ENCODE data around the gene CDCP1. TPM values are rescaled to one million over a fixed set of nuclear protein-coding genes. Genes with fewer than 3 reads are reported as not detected.
"Not testable (repeated sequence)": the region's sequence is repeated elsewhere in the genome, so short reads cannot be mapped to it uniquely, and the experiment has no call there.

The CDCP1 gene
- total and polyA plus RNA-seq, 4 donors: 0.44 to 0.99 (median 0.46) TPM

- not testable (repeated sequence) for H3K4me1 ChIP-seq (ENCODE audit: control insufficient read depth, insufficient read depth, low read length); H3K36me3 ChIP-seq (ENCODE audit: control insufficient read depth, insufficient read depth, low read length); DNase-seq (ENCODE audit: low read depth in 4 of 6, low spot score in 6 of 6); H3K4me3 ChIP-seq (ENCODE audit: low read depth, low read length); H3K27ac ChIP-seq (ENCODE audit: low read depth, low read length); H3K9me3 ChIP-seq (ENCODE audit: control insufficient read depth, insufficient read depth, low read length)
- WGBS (ENCODE audit: insufficient coverage): no CpG with 5 or more reads among the region's 4 CpGs
- H3K27me3 ChIP-seq (ENCODE audit: control insufficient read depth, insufficient read depth, low read length): peaks cover 24% of the 10 kb centered on the region
Observed at GRCh38 chr3:45140770-45141155, 5.4 kb downstream of the CDCP1 start.

- Histone ChIP-seq H3K27ac (ENCODE audit: low read depth, low read length) (no peak overlapping the region), H3K27me3 (ENCODE audit: control insufficient read depth, insufficient read depth, low read length) (peaks cover 19% of the 10 kb centered on the region), H3K4me1 (ENCODE audit: control insufficient read depth, insufficient read depth, low read length) (peaks cover 2% of the 10 kb centered on the region), H3K9me3 (ENCODE audit: control insufficient read depth, insufficient read depth, low read length) (no peaks in the 10 kb centered on the region), H3K4me3 (ENCODE audit: low read depth, low read length) (no peak overlapping the region), H3K36me3 (ENCODE audit: control insufficient read depth, insufficient read depth, low read length) (no peaks in the 10 kb centered on the region)
- DNase-seq (ENCODE audit: low read depth in 4 of 6, low spot score in 6 of 6): peak in 1 of 6 donors; percentile 89
- WGBS (ENCODE audit: insufficient coverage): 88% methylated on average over 3 of the region's 8 CpGs
Observed at GRCh38 chr3:45140141-45140769, 5.9 kb downstream of the CDCP1 start.

- DNase-seq (ENCODE audit: low read depth in 4 of 6, low spot score in 6 of 6): peak in 1 of 6 donors; percentile 10
- 88% methylated on average over 6 of the region's 6 CpGs for WGBS (ENCODE audit: insufficient coverage)
- Histone ChIP-seq H3K27ac (ENCODE audit: low read depth, low read length) (no peak overlapping the region), H3K36me3 (ENCODE audit: control insufficient read depth, insufficient read depth, low read length) (no peaks in the 10 kb centered on the region), H3K27me3 (ENCODE audit: control insufficient read depth, insufficient read depth, low read length) (peaks cover 12% of the 10 kb centered on the region), H3K4me1 (ENCODE audit: control insufficient read depth, insufficient read depth, low read length) (no peaks in the 10 kb centered on the region), H3K9me3 (ENCODE audit: control insufficient read depth, insufficient read depth, low read length) (no peaks in the 10 kb centered on the region), H3K4me3 (ENCODE audit: low read depth, low read length) (no peak overlapping the region)
Observed at GRCh38 chr3:45139372-45140140, 6.6 kb downstream of the CDCP1 start.

- Histone ChIP-seq H3K36me3 (ENCODE audit: control insufficient read depth, insufficient read depth, low read length) (no peaks in the 10 kb centered on the region), H3K4me3 (ENCODE audit: low read depth, low read length) (no peak overlapping the region), H3K27me3 (ENCODE audit: control insufficient read depth, insufficient read depth, low read length) (peaks cover 2% of the 10 kb centered on the region), H3K27ac (ENCODE audit: low read depth, low read length) (no peak overlapping the region), H3K9me3 (ENCODE audit: control insufficient read depth, insufficient read depth, low read length) (no peaks in the 10 kb centered on the region), H3K4me1 (ENCODE audit: control insufficient read depth, insufficient read depth, low read length) (no peaks in the 10 kb centered on the region)
- WGBS (ENCODE audit: insufficient coverage): 94% methylated on average over 4 of the region's 5 CpGs
- no peak for DNase-seq (ENCODE audit: low read depth in 4 of 6, low spot score in 6 of 6)
Observed at GRCh38 chr3:45137656-45138181, 8.5 kb downstream of the CDCP1 start.

GRCh38 chr3:45135959-45136358 is 10.2 kb downstream of the CDCP1 start:
- Histone ChIP-seq H3K4me1 (ENCODE audit: control insufficient read depth, insufficient read depth, low read length) (no peaks in the 10 kb centered on the region), H3K27ac (ENCODE audit: low read depth, low read length) (no peak overlapping the region), H3K9me3 (ENCODE audit: control insufficient read depth, insufficient read depth, low read length) (no peaks in the 10 kb centered on the region), H3K4me3 (ENCODE audit: low read depth, low read length) (no peak overlapping the region), H3K27me3 (ENCODE audit: control insufficient read depth, insufficient read depth, low read length) (no peaks in the 10 kb centered on the region), H3K36me3 (ENCODE audit: control insufficient read depth, insufficient read depth, low read length) (no peaks in the 10 kb centered on the region)
- DNase-seq (ENCODE audit: low read depth in 4 of 6, low spot score in 6 of 6): no peak
- 83% methylated on average over 1 of the region's 1 CpG for WGBS (ENCODE audit: insufficient coverage)

GRCh38 chr3:45134758-45135521 is 11.2 kb downstream of the CDCP1 start:
- WGBS (ENCODE audit: insufficient coverage): 87% methylated on average over 3 of the region's 5 CpGs
- H3K9me3 ChIP-seq (ENCODE audit: control insufficient read depth, insufficient read depth, low read length): no peaks in the 10 kb centered on the region
- no peaks in the 10 kb centered on the region for H3K36me3 ChIP-seq (ENCODE audit: control insufficient read depth, insufficient read depth, low read length)
- H3K4me1 ChIP-seq (ENCODE audit: control insufficient read depth, insufficient read depth, low read length): no peaks in the 10 kb centered on the region
- no peak overlapping the region for H3K4me3 ChIP-seq (ENCODE audit: low read depth, low read length)
- no peak for DNase-seq (ENCODE audit: low read depth in 4 of 6, low spot score in 6 of 6)
- H3K27me3 ChIP-seq (ENCODE audit: control insufficient read depth, insufficient read depth, low read length): no peaks in the 10 kb centered on the region
- no peak overlapping the region for H3K27ac ChIP-seq (ENCODE audit: low read depth, low read length)

- Histone ChIP-seq H3K4me1 (ENCODE audit: control insufficient read depth, insufficient read depth, low read length) (no peaks in the 10 kb centered on the region), H3K36me3 (ENCODE audit: control insufficient read depth, insufficient read depth, low read length) (no peaks in the 10 kb centered on the region), H3K27me3 (ENCODE audit: control insufficient read depth, insufficient read depth, low read length) (no peaks in the 10 kb centered on the region), H3K9me3 (ENCODE audit: control insufficient read depth, insufficient read depth, low read length) (no peaks in the 10 kb centered on the region), H3K4me3 (ENCODE audit: low read depth, low read length) (no peak overlapping the region), H3K27ac (ENCODE audit: low read depth, low read length) (no peak overlapping the region)
- WGBS (ENCODE audit: insufficient coverage): 50% methylated on average over 5 of the region's 5 CpGs
- DNase-seq (ENCODE audit: low read depth in 4 of 6, low spot score in 6 of 6): no peak
Observed at GRCh38 chr3:45132568-45133211, 13.5 kb downstream of the CDCP1 start.

DNA sequence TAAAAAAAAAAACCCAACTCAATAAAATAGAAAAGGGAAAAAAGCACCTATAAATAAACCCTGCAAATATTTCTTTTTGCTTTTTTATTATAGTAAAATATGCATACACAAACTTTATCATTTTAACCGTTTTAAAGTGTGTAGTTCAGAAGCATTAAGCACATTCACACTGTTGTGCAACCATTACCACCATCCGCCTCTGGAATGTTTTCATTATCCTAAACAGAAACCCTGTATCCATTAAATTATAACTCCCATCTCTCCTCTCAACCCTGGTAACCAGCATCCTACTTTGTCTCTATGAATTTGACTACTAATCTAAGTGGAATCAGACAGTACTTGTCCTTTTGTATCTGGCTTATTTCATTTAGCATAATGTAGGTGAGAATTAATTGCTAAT is 15.0 kb downstream of the CDCP1 start:
- H3K36me3 ChIP-seq (ENCODE audit: control insufficient read depth, insufficient read depth, low read length): no peaks in the 10 kb centered on the region
- H3K27me3 ChIP-seq (ENCODE audit: control insufficient read depth, insufficient read depth, low read length): no peaks in the 10 kb centered on the region
- H3K4me1 ChIP-seq (ENCODE audit: control insufficient read depth, insufficient read depth, low read length): no peaks in the 10 kb centered on the region
- DNase-seq (ENCODE audit: low read depth in 4 of 6, low spot score in 6 of 6): no peak
- no peak overlapping the region for H3K4me3 ChIP-seq (ENCODE audit: low read depth, low read length)
- no peak overlapping the region for H3K27ac ChIP-seq (ENCODE audit: low read depth, low read length)
- no CpG with 5 or more reads among the region's 2 CpGs for WGBS (ENCODE audit: insufficient coverage)
- H3K9me3 ChIP-seq (ENCODE audit: control insufficient read depth, insufficient read depth, low read length): no peaks in the 10 kb centered on the region

DNA sequence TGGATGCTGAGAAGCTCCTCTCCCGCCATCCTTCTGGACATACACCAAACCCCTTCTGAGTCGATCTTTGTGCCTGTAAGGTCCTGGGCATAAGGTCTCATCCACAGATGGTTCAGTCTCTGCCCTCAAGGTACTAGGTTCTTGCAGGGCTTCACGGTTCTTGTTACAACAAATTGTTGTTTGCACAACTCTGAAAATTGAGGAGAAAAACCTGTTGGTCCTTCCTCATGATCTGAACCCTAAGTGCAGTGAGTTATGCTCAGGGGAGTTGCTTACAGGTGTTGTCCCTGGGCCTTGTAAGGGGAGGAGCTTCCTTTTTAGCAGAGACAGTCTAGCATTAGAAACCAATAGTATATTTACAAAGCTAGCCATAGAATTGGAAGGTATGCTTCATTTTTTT is 15.7 kb downstream of the CDCP1 start:
- Histone ChIP-seq H3K27ac (ENCODE audit: low read depth, low read length) (no peak overlapping the region), H3K27me3 (ENCODE audit: control insufficient read depth, insufficient read depth, low read length) (no peaks in the 10 kb centered on the region), H3K36me3 (ENCODE audit: control insufficient read depth, insufficient read depth, low read length) (no peaks in the 10 kb centered on the region), H3K4me3 (ENCODE audit: low read depth, low read length) (no peak overlapping the region), H3K9me3 (ENCODE audit: control insufficient read depth, insufficient read depth, low read length) (no peaks in the 10 kb centered on the region), H3K4me1 (ENCODE audit: control insufficient read depth, insufficient read depth, low read length) (no peaks in the 10 kb centered on the region)
- DNase-seq (ENCODE audit: low read depth in 4 of 6, low spot score in 6 of 6): no peak
- WGBS (ENCODE audit: insufficient coverage): 100% methylated on average over 3 of the region's 3 CpGs

Data from spinal cord (tissue), 10 donors.